RWPE1 (cell line): Measurements from ENCODE around the gene ATG2A.

Experiments
- CTCF ChIA-PET: fragments of 350-600 bp; sonication (Branson Sonifier 250); formaldehyde crosslinking; extraction: SDS; loops from one replicate; lab custom pipeline; 2021; lab: Yijun Ruan, JAX
- POLR2A ChIA-PET: fragments of 400-600 bp; formaldehyde crosslinking; extraction: SDS; loops from one replicate; lab custom pipeline; 2020; ENCODE audit warnings: antibody characterized with exemption; ENCODE audit not compliant: low non-redundant PET; lab: Yijun Ruan, JAX
- DNase-seq: peaks from one replicate; pipeline ENCODE4 v3.0.0; 2012; ENCODE audit warnings: low spot score
- H3K27ac ChIP-seq: fragments of 450-650 bp; 2 replicates; pipeline ENCODE4 v1.5.1; 2017
- CTCF ChIP-seq: fragments of 450-650 bp; conservative IDR thresholded peaks from 2 replicates; pipeline ENCODE4 v1.5.1; 2017; ENCODE audit warnings: low read depth, mild to moderate bottlenecking

Gene ATG2A

GRCh38 chr11:64854534-64855502, 62.2 kb downstream of the ATG2A start:
- peak; percentile 96 for DNase-seq
- TF ChIP-seq CTCF: no peak
- H3K27ac ChIP-seq: peak overlapping the region; percentile 99
- ChIA-PET POLR2A (interaction anchor here (0.6 to 1.7 kb wide), 3 partner anchors 15 to 641 kb away, joined by 4 to 7 read pairs (median 6); no protein-coding TSS in a partner anchor), CTCF (interaction anchor here (0.6 to 2.8 kb wide), 3 partner anchors 24 to 159 kb away, joined by 3 to 12 read pairs (median 5); partner anchors contain the start of gene ARL2)

- POLR2A ChIA-PET: interaction anchor here (1.7 kb wide), 1 partner anchor 23 kb away, joined by 7 read pairs; no protein-coding TSS in a partner anchor
- DNase-seq: no peak
- TF ChIP-seq CTCF: no peak
- peak overlapping the region; percentile 99 for H3K27ac ChIP-seq
- CTCF ChIA-PET: interaction anchor here (2.8 kb wide), 1 partner anchor 34 kb away, joined by 12 read pairs; no protein-coding TSS in a partner anchor
These were observed 62.9 kb downstream of the ATG2A start for GRCh38 chr11:64854157-64854533.

- no peak for DNase-seq
- POLR2A ChIA-PET: interaction anchor here (1.7 kb wide), 1 partner anchor 23 kb away, joined by 7 read pairs; no protein-coding TSS in a partner anchor
- H3K27ac ChIP-seq: peak overlapping the region; percentile 99
- CTCF ChIA-PET: interaction anchor here (1.4 to 2.8 kb wide), 2 partner anchors 34 to 143 kb away, joined by 4 to 12 read pairs; partner anchors contain the start of gene BATF2
- TF ChIP-seq CTCF: no peak
These were observed 63.3 kb downstream of the ATG2A start for GRCh38 chr11:64853709-64854108.

GRCh38 chr11:64852804-64853509, 64.1 kb downstream of the ATG2A start:
- POLR2A ChIA-PET: no interaction called here
- DNase-seq: no peak
- TF ChIP-seq CTCF: no peak
- CTCF ChIA-PET: interaction anchor here (0.5 to 2.8 kb wide), 5 partner anchors 16 to 161 kb away, joined by 3 to 12 read pairs (median 4); partner anchors contain the start of genes ARL2 and BATF2
- H3K27ac ChIP-seq: peak overlapping the region; percentile 99

- no peak for DNase-seq
- peak overlapping the region; percentile 99 for H3K27ac ChIP-seq
- ChIA-PET CTCF (interaction anchor here (0.6 to 1.7 kb wide), 4 partner anchors 26 to 162 kb away, joined by 3 to 5 read pairs (median 3); partner anchors contain the start of genes ARL2 and EHD1), POLR2A (no interaction called here)
- no peak for TF ChIP-seq CTCF
These were observed 65.1 kb downstream of the ATG2A start for GRCh38 chr11:64851831-64852351.
